Effector CD4-positive, alpha-beta T cell (primary cell): ENCODE data around the gene DNAH8.

Experiments
- DNase-seq: peaks from one replicate; pipeline ENCODE4 v3.0.0-alpha.2; 2020

DNAH8 gene

GRCh38 chr6:39078695-39079094 is 363.6 kb downstream of the DNAH8 start:
- no peak for DNase-seq

DNA sequence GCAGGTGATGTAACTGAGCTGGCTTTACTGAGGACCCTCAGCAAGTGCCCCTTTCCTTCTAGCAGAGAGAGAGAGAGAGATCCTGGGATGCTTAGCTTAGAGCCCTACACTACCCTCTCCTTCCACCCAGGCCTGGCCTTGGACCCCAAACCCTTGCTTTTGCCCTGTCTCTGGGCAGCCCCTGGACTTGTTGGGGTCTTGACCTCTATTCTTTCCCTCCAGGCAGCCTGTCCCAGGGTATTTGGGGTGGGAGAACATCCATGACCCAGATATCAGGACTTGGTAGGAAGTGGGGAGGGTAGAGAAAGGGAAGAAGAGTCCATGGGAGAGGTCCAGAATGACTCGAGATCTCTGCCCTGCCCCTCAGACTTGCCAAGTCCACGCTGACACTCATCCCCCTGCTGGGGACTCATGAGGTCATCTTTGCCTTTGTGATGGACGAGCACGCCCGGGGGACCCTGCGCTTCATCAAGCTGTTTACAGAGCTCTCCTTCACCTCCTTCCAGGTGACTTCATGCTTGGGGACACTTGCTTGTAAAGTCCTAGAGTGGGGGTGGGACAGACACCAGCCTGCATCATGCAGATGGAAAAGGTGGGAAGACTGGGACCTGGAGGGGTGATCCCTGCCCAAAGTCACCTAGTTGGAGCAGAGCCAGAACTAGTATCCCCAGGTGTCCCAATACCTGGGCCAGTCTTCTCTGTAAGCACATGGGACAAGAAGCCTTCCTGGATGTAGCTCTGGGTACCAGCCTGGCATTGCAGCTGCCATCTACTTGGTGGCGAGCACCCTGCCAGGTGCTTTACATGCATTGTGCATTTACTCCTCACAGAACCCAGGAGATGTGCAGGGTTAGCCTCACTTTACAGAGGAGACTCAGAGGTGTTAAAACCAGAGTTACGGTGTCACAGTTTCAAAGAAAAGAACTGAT is 364.4 kb downstream of the DNAH8 start:
- no peak for DNase-seq
